HepG2 (cell line): ENCODE results near the gene COX7A2L. TPM values are rescaled to one million over a fixed set of nuclear protein-coding genes. Genes with fewer than 3 reads are reported as not detected.
"Not testable (repeated sequence)": the region's sequence is repeated elsewhere in the genome, so short reads cannot be mapped to it uniquely, and the experiment has no call there.

Experiments used
- ATAC-seq: fragments of 200-7000 bp; cut with Tn5 transposase; 3 replicates; pipeline ENCODE4 v1.9.1; 2020; ENCODE audit warnings: mild to moderate bottlenecking, moderate library complexity
- BruUV-seq: library from RNA; stranded (reverse); fragments of 400-500 nt; replicated peaks from 2 replicates; lab custom pipeline; 2021; lab: Mats Ljungman, UMichigan
- CTCF ChIA-PET: fragments of 300-600 bp; formaldehyde crosslinking; extraction: SDS; loops from one replicate; lab custom pipeline; 2021; ENCODE audit warnings: low total read pairs, inconsistent platforms, low intra/inter-chr PET ratio; lab: Yijun Ruan, JAX
- POLR2A ChIA-PET: fragments of 350-600 bp; sonication (Branson Sonifier 250); formaldehyde crosslinking; loops from one replicate; lab custom pipeline; 2020; ENCODE audit warnings: antibody characterized with exemption, inconsistent platforms; lab: Yijun Ruan, JAX
- DNase-seq: peaks from one replicate; pipeline ENCODE4 v3.0.0-alpha.2; 2015; ENCODE audit warnings: low spot score
- FAIRE-seq: peaks from 3 replicates; lab custom pipeline; 2011; peaks lifted over from hg19 to GRCh38; lab: Jason Lieb, UNC
- H2AFZ ChIP-seq: one replicate; pipeline ENCODE4 v1.6.1; 2011; ENCODE audit warnings: low read length, inconsistent platforms
- H3K27ac ChIP-seq: fragments of 300-600 bp; 3 replicates; pipeline ENCODE4 v1.8.0; 2011; ENCODE audit warnings: mixed run types, mild to moderate bottlenecking, mixed read lengths, low read length, inconsistent platforms; ENCODE audit not compliant: insufficient read depth; ENCODE audit errors: extremely low read length
- H3K27me3 ChIP-seq, 2 experiments: fragments of 200-600 bp in 1 of 2; 2 replicates in 1 of 2; 3 replicates in 1 of 2; pipeline versions ENCODE4 v1.6.0 to v1.8.0; 2011; ENCODE audit warnings: low read length in 2 of 2, mild to moderate bottlenecking in 2 of 2, moderate library complexity in 2 of 2, inconsistent platforms in 1 of 2; ENCODE audit not compliant: insufficient read depth in 2 of 2, control insufficient read depth in 1 of 2
- H3K36me3 ChIP-seq, 2 experiments: fragments of 200-600 bp in 1 of 2; replicated peaks in 1 of 2; 2 replicates in 1 of 2; 3 replicates in 1 of 2; pipeline versions ENCODE4 v1.5.1 to v1.8.0; 2011; ENCODE audit warnings: low read length in 2 of 2, inconsistent platforms in 1 of 2; ENCODE audit not compliant: insufficient read depth in 2 of 2, control insufficient read depth in 1 of 2
- H3K4me1 ChIP-seq: 2 replicates; pipeline ENCODE4 v1.5.1; 2012; ENCODE audit warnings: low read length, inconsistent platforms; ENCODE audit not compliant: insufficient read depth
- H3K4me2 ChIP-seq: 2 replicates; pipeline ENCODE4 v1.6.0; 2011; ENCODE audit warnings: low read depth, low read length, inconsistent platforms
- H3K4me3 ChIP-seq, 3 experiments: fragments of 200-600 bp in 1 of 3; sonication (generic), shearing (Covaris generic) in 1 of 3; replicated peaks in 1 of 3; 2 replicates each; pipeline ENCODE4 v1.5.1; 2011 to 2016; ENCODE audit warnings: low read length in 3 of 3, inconsistent platforms in 2 of 3, low read depth in 2 of 3, mild to moderate bottlenecking in 2 of 3, control low read depth in 1 of 3, mixed read lengths in 1 of 3; ENCODE audit not compliant: insufficient read depth in 1 of 3
- H3K79me2 ChIP-seq: one replicate; pipeline ENCODE4 v1.6.1; 2011; ENCODE audit warnings: low read length, inconsistent platforms; ENCODE audit not compliant: insufficient read depth
- H3K9ac ChIP-seq: 2 replicates; pipeline ENCODE4 v1.6.0; 2011; ENCODE audit warnings: mild to moderate bottlenecking, low read depth, low read length, inconsistent platforms; ENCODE audit not compliant: insufficient read depth
- H3K9me3 ChIP-seq: 2 replicates; pipeline ENCODE4 v1.5.1; 2012; ENCODE audit warnings: mild to moderate bottlenecking, low read length
- H4K20me1 ChIP-seq: 2 replicates; pipeline ENCODE4 v1.6.0; 2011; ENCODE audit warnings: inconsistent platforms, mild to moderate bottlenecking, low read length, moderate library complexity; ENCODE audit not compliant: insufficient read depth
- ARID2 ChIP-seq: sonication (generic); formaldehyde crosslinking; IDR thresholded peaks from 2 replicates; pipeline ENCODE4 v1.8.1; 2022; ENCODE audit warnings: mild to moderate bottlenecking, missing genetic modification reagents, borderline replicate concordance
- ERF ChIP-seq: IDR thresholded peaks from 2 replicates; pipeline ENCODE4 v1.6.1; 2018; ENCODE audit warnings: missing biosample characterization, missing genetic modification reagents
- FOSL2 ChIP-seq: sonication (generic); formaldehyde crosslinking; IDR thresholded peaks from 2 replicates; pipeline ENCODE4 v1.4.0; 2020; ENCODE audit warnings: missing genetic modification reagents
- GATAD2A ChIP-seq: IDR thresholded peaks from 2 replicates; pipeline ENCODE4 v1.6.1; 2016
- HMG20A ChIP-seq: IDR thresholded peaks from 2 replicates; pipeline ENCODE4 v1.6.1; 2016; ENCODE audit warnings: borderline replicate concordance
- KDM6A ChIP-seq: IDR thresholded peaks from 2 replicates; pipeline ENCODE4 v1.6.1; 2016; ENCODE audit warnings: low read depth
- MED1 ChIP-seq: sonication (generic); formaldehyde crosslinking; IDR thresholded peaks from 2 replicates; pipeline ENCODE4 v1.4.0; 2020; ENCODE audit warnings: missing genetic modification reagents
- NCOR1 ChIP-seq: fragments of 200-600 bp; sonication (generic); IDR thresholded peaks from 2 replicates; pipeline ENCODE4 v1.7.0; 2017; ENCODE audit warnings: antibody characterized with exemption, low read length, borderline replicate concordance
- NR2F1 ChIP-seq, 2 experiments: fragments of 450-650 bp in 1 of 2; formaldehyde crosslinking in 1 of 2; IDR thresholded peaks; 2 replicates each; pipeline versions ENCODE4 v1.5.0 to v1.6.1; 2016 to 2020; ENCODE audit warnings: mild to moderate bottlenecking in 1 of 2, missing compliant biosample characterization in 1 of 2, missing genetic modification reagents in 1 of 2, moderate library complexity in 1 of 2
- RAD21 ChIP-seq: fragments of 450-650 bp; formaldehyde crosslinking; IDR thresholded peaks from 2 replicates; pipeline ENCODE4 v1.5.0; 2020; ENCODE audit warnings: mild to moderate bottlenecking
- RARA ChIP-seq: IDR thresholded peaks from 2 replicates; pipeline ENCODE4 v1.6.1; 2016; ENCODE audit warnings: missing genetic modification reagents, missing compliant biosample characterization
- RXRA ChIP-seq: sonication (generic); formaldehyde crosslinking; IDR thresholded peaks from 2 replicates; pipeline ENCODE4 v1.5.1; 2020; ENCODE audit warnings: missing genetic modification reagents
- SOX13 ChIP-seq, 3 experiments: fragments of 450-650 bp in 1 of 3; sonication (generic) in 1 of 3; formaldehyde crosslinking in 1 of 3; IDR thresholded peaks in 2 of 3; conservative IDR thresholded peaks in 1 of 3; 2 replicates each; pipeline versions ENCODE4 v1.5.0 to v1.6.1; 2016 to 2020; ENCODE audit warnings: antibody characterized with exemption in 1 of 3, mild to moderate bottlenecking in 1 of 3, missing compliant biosample characterization in 1 of 3, missing genetic modification reagents in 1 of 3, moderate library complexity in 1 of 3
- ZKSCAN8 ChIP-seq: IDR thresholded peaks from 2 replicates; pipeline ENCODE4 v1.6.1; 2016; ENCODE audit warnings: borderline replicate concordance, missing genetic modification reagents, missing compliant biosample characterization
- ZNF460 ChIP-seq: sonication (generic); formaldehyde crosslinking; IDR thresholded peaks from 2 replicates; pipeline ENCODE4 v1.5.1; 2020; ENCODE audit warnings: missing genetic modification reagents, mild to moderate bottlenecking, borderline replicate concordance
- WGBS: methylation state at CpG from one replicate; pipeline ENCODE4 v1.1.6; 2017; ENCODE audit warnings: low lambda C conversion rate; 5-methylcytosine and 5-hydroxymethylcytosine counted together
- in situ Hi-C: cut with HindIII; loops from 2 replicates; pipeline ENCODE4 v1.10.0; 2017; ENCODE audit warnings: low pct_unique_long_range_greater_than_20kb; ENCODE audit not compliant: extremely low pct_ligation_motif_present
- intact Hi-C: fragments of 100-400 bp; cut with micrococcal nuclease; formaldehyde crosslinking; loops from one replicate; pipeline ENCODE4 v1.10.0; 2022; ENCODE audit not compliant: unreplicated experiment
- polyA plus RNA-seq, 8 experiments: library from polyadenylated mRNA; depleted of rRNA in 3 of 8; stranded (reverse) in 7 of 8; unstranded in 1 of 8; fragments of >200 nt; fragmentation: Illumina TruSeq in 4 of 8; extraction: Trizol in 4 of 8; gene quantifications; 2 replicates each; pipeline versions ENCODE4 v1.2.1 to v1.2.3, GENCODE V29; 2011 to 2016; ENCODE audit warnings: low read depth in 4 of 8, missing spikeins in 1 of 8, mixed read lengths in 1 of 8; ENCODE audit not compliant: insufficient read depth in 1 of 8
- total RNA-seq, 5 experiments: library from RNA; depleted of rRNA; stranded (reverse); fragments of >200 nt; fragmentation: Illumina TruSeq; extraction: Trizol; gene quantifications; 2 replicates each; pipeline ENCODE4 v1.2.3, GENCODE V29; 2016; ENCODE audit warnings: low read depth in 1 of 5
- TF ChIP-seq, protein P1 (sequence below): sonication (generic); formaldehyde crosslinking; IDR thresholded peaks from 2 replicates; pipeline ENCODE4 v1.4.0; 2020; ENCODE audit warnings: missing genetic modification reagents
- TF ChIP-seq, protein P2 (sequence below): sonication (generic); formaldehyde crosslinking; IDR thresholded peaks from 2 replicates; pipeline ENCODE4 v1.4.0; 2020; ENCODE audit warnings: missing genetic modification reagents

Gene COX7A2L
- total and polyA plus RNA-seq, 2 of the 13 experiments (the other 11 are each of a cell fraction or from before 2014, with no cell fraction given): 155 to 201 TPM

GRCh38 chr2:42347518-42347917 lies 13.5 kb downstream of the COX7A2L start:
- DNase-seq, in situ Hi-C loops: not testable (repeated sequence)
- H3K79me2 ChIP-seq: peaks cover 55% of the 10 kb centered on the region

DNA sequence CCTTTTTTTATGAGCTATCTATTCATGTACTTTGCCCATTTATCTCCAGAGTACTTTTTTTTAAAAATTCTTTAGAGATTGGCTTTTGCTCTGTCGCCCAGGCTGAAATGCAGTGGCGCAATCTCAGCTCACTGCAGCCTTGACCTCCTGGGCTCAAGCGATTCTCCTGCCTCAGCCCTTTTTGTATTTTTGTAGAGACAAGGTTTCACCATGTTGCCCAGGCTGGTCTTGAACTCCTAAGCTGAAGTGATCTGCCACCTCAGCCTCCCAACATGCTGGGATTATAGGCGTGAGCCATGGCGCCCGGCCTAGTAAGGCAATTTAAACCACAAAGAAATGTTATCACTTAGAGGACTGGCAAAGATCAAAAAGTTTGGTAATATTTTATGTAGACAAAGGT lies 14.2 kb downstream of the COX7A2L start:
- intact Hi-C loops, H3K9ac ChIP-seq, in situ Hi-C loops, H3K4me3 ChIP-seq, H3K27me3 ChIP-seq, H3K9me3 ChIP-seq, H4K20me1 ChIP-seq, CTCF ChIA-PET, BruUV-seq, H2AFZ ChIP-seq: not testable (repeated sequence)
- Histone ChIP-seq H3K36me3 (peaks cover 8 to 22% of the 10 kb centered on the region in 2 experiments; a peak in 4 of 5 replicates), H3K79me2 (peaks cover 49% of the 10 kb centered on the region), H3K4me2 (peak overlapping the region; percentile 21; the same call in 1 of the 2 replicates), H3K27ac (peak overlapping the region; percentile 46), H3K4me1 (peaks cover 59% of the 10 kb centered on the region)
- DNase-seq (peak; percentile 71), FAIRE-seq (peak; percentile 83), ATAC-seq (peak; percentile 0; the same call in 1 of the 3 replicates)
- 48% methylated on average over 6 of the region's 6 CpGs for WGBS
- POLR2A ChIA-PET: interaction anchor here (1.4 kb wide), 1 partner anchor 13 kb away, joined by 3 read pairs; no protein-coding TSS in a partner anchor
- TF ChIP-seq HMG20A (CRISPR knock-in tag) (peak; percentile 65; the same call in 1 of the 2 replicates), GATAD2A (CRISPR knock-in tag) (peak; percentile 81), MED1 (peak; percentile 69), KDM6A (CRISPR knock-in tag) (0 out of 2 replicates have a peak, but pooled peaks have one; percentile 33), NR2F1 (CRISPR knock-in tag; IDR thresholded peaks at IDR 0.05) (peak; percentile 84 to 90), ZKSCAN8 (CRISPR knock-in tag) (0 out of 2 replicates have a peak, but pooled peaks have one; percentile 57), RXRA (CRISPR knock-in tag) (peak; percentile 71; the same call in 1 of the 2 replicates), NCOR1 (peak; percentile 47; the same call in 1 of the 2 replicates), ERF (peak; percentile 42; the same call in 1 of the 2 replicates), RARA (CRISPR knock-in tag) (peak; percentile 80), FOSL2 (peak; percentile 36; the same call in 1 of the 2 replicates)
- TF ChIP-seq, protein P1, sequence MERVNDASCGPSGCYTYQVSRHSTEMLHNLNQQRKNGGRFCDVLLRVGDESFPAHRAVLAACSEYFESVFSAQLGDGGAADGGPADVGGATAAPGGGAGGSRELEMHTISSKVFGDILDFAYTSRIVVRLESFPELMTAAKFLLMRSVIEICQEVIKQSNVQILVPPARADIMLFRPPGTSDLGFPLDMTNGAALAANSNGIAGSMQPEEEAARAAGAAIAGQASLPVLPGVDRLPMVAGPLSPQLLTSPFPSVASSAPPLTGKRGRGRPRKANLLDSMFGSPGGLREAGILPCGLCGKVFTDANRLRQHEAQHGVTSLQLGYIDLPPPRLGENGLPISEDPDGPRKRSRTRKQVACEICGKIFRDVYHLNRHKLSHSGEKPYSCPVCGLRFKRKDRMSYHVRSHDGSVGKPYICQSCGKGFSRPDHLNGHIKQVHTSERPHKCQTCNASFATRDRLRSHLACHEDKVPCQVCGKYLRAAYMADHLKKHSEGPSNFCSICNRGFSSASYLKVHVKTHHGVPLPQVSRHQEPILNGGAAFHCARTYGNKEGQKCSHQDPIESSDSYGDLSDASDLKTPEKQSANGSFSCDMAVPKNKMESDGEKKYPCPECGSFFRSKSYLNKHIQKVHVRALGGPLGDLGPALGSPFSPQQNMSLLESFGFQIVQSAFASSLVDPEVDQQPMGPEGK (CRISPR knock-in tag): peak; percentile 34; the same call in 1 of the 2 replicates
- TF ChIP-seq, protein P2, sequence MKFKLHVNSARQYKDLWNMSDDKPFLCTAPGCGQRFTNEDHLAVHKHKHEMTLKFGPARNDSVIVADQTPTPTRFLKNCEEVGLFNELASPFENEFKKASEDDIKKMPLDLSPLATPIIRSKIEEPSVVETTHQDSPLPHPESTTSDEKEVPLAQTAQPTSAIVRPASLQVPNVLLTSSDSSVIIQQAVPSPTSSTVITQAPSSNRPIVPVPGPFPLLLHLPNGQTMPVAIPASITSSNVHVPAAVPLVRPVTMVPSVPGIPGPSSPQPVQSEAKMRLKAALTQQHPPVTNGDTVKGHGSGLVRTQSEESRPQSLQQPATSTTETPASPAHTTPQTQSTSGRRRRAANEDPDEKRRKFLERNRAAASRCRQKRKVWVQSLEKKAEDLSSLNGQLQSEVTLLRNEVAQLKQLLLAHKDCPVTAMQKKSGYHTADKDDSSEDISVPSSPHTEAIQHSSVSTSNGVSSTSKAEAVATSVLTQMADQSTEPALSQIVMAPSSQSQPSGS (CRISPR knock-in tag): peak; percentile 63; the same call in 1 of the 2 replicates

More at GRCh38 chr2:42347518-42347917, 13.5 kb downstream of the COX7A2L start:
- FAIRE-seq; H3K4me3 ChIP-seq; H2AFZ ChIP-seq; H3K27ac ChIP-seq; ATAC-seq; H3K27me3 ChIP-seq; H3K9ac ChIP-seq; H3K9me3 ChIP-seq; intact Hi-C loops; BruUV-seq; H4K20me1 ChIP-seq; H3K4me2 ChIP-seq; CTCF ChIA-PET; POLR2A ChIA-PET; TF ChIP-seq SOX13 (IDR thresholded peaks at IDR 0.05): not testable (repeated sequence)
- H3K36me3 ChIP-seq: peaks cover 10 to 29% of the 10 kb centered on the region in 2 experiments
- H3K4me1 ChIP-seq: peaks cover 53% of the 10 kb centered on the region
- TF ChIP-seq SOX13 (CRISPR knock-in tag; conservative IDR thresholded peaks at IDR 0.05 in 1 of 2, IDR thresholded peaks at IDR 0.05 in 1 of 2) (peak in 1 of 2 experiments; percentile 86; a peak in 1 of 4 replicates), RAD21 (CRISPR knock-in tag) (peak; percentile 26; the same call in 1 of the 2 replicates), ARID2 (0 out of 2 replicates have a peak, but pooled peaks have one; percentile 7), ZNF460 (0 out of 2 replicates have a peak, but pooled peaks have one; percentile 24), NR2F1 (CRISPR knock-in tag; IDR thresholded peaks at IDR 0.05) (peak in 1 of 2 experiments; percentile 60; a peak in 1 of 4 replicates)
- WGBS: 90% methylated on average over 12 of the region's 12 CpGs
